ENCODE data around the gene CRYL1. TPM values are rescaled to one million over a fixed set of nuclear protein-coding genes. Genes with fewer than 3 reads are reported as not detected.

CRYL1 gene
- total and polyA plus RNA-seq, 2 of the 13 experiments (the other 11 are each of a cell fraction or from before 2014, with no cell fraction given): 57.2 to 115 TPM

GRCh38 chr13:20505405-20506366 is 20.0 kb downstream of the CRYL1 start (continued):
- no peak for TF ChIP-seq IRF1 (CRISPR knock-in tag; IDR thresholded peaks at IDR 0.05; ENCODE audit: low read depth)
- no peak for TF ChIP-seq SOX6 (IDR thresholded peaks at IDR 0.05)
- peak; percentile 92 for TF ChIP-seq SOX6 (CRISPR knock-in tag; IDR thresholded peaks at IDR 0.05)
- TF ChIP-seq SMYD3 (CRISPR knock-in tag; IDR thresholded peaks at IDR 0.05): peak; percentile 64; the same call in 1 of the 2 replicates
- peak; percentile 44; the same call in 1 of the 2 replicates for TF ChIP-seq BHLHE40 (IDR thresholded peaks at IDR 0.05; ENCODE audit: low read length)
- TF ChIP-seq GATAD1 (CRISPR knock-in tag; IDR thresholded peaks at IDR 0.05): 0 out of 2 replicates have a peak, but pooled peaks have one; percentile 4
- peak in 1 of 2 experiments; percentile 56; a peak in 2 of 4 replicates for TF ChIP-seq NR2F1 (CRISPR knock-in tag; IDR thresholded peaks at IDR 0.05)
- TF ChIP-seq ZBTB20 (CRISPR knock-in tag; IDR thresholded peaks at IDR 0.05; ENCODE audit: borderline replicate concordance, low read depth): peak; percentile 82; the same call in 1 of the 2 replicates
- peak; percentile 78; the same call in 1 of the 2 replicates for TF ChIP-seq FOXK1 (CRISPR knock-in tag; IDR thresholded peaks at IDR 0.05; ENCODE audit: borderline replicate concordance, low read depth)
- no peak for TF ChIP-seq ZNF703 (CRISPR knock-in tag; IDR thresholded peaks at IDR 0.05; ENCODE audit: borderline replicate concordance)
- no peak for TF ChIP-seq MTF2 (CRISPR knock-in tag; IDR thresholded peaks at IDR 0.05; ENCODE audit: borderline replicate concordance)
- TF ChIP-seq ZNF775 (CRISPR knock-in tag; IDR thresholded peaks at IDR 0.05; ENCODE audit: borderline replicate concordance): no peak
- TF ChIP-seq KDM4B (CRISPR knock-in tag; IDR thresholded peaks at IDR 0.05): no peak
- TF ChIP-seq ZNF772 (CRISPR knock-in tag; IDR thresholded peaks at IDR 0.05): no peak; the same call in 1 of the 2 replicates
- no peak for TF ChIP-seq CENPT (CRISPR knock-in tag; IDR thresholded peaks at IDR 0.05; ENCODE audit: low read depth)
- TF ChIP-seq ZNF768 (CRISPR knock-in tag; IDR thresholded peaks at IDR 0.05): no peak
- peak; percentile 39; the same call in 1 of the 2 replicates for TF ChIP-seq DMAP1 (CRISPR knock-in tag; IDR thresholded peaks at IDR 0.05)
- peak; percentile 12 to 90; a peak in 2 of 4 replicates for TF ChIP-seq EP300 (IDR thresholded peaks at IDR 0.05; ENCODE audit: low read depth in 2 of 2, low read length in 2 of 2)
- TF ChIP-seq EP300 (CRISPR knock-in tag; IDR thresholded peaks at IDR 0.05; ENCODE audit: borderline replicate concordance): peak; percentile 48; the same call in 1 of the 2 replicates
- TF ChIP-seq HNF1A (IDR thresholded peaks at IDR 0.05; ENCODE audit: low read depth): peak; percentile 88
- peak; percentile 88 for TF ChIP-seq HNF1A (CRISPR knock-in tag; IDR thresholded peaks at IDR 0.05; ENCODE audit: borderline replicate concordance)
- peak; percentile 39; the same call in 1 of the 2 replicates for TF ChIP-seq FOSL2 (CRISPR knock-in tag; IDR thresholded peaks at IDR 0.05)
- peak; percentile 74; the same call in 1 of the 2 replicates for TF ChIP-seq NR2F2 (IDR thresholded peaks at IDR 0.05; ENCODE audit: borderline replicate concordance, low read depth)
- peak; percentile 40; the same call in 1 of the 2 replicates for TF ChIP-seq FOXP1 (IDR thresholded peaks at IDR 0.05)
- TF ChIP-seq FOXP1 (CRISPR knock-in tag; IDR thresholded peaks at IDR 0.05): peak; percentile 86
- TF ChIP-seq HDAC2 (CRISPR knock-in tag; IDR thresholded peaks at IDR 0.05): peak; percentile 43; the same call in 1 of the 2 replicates

Data from HepG2 (cell line).